ENCODE results near the gene MALAT1.

Gene MALAT1

DNA sequence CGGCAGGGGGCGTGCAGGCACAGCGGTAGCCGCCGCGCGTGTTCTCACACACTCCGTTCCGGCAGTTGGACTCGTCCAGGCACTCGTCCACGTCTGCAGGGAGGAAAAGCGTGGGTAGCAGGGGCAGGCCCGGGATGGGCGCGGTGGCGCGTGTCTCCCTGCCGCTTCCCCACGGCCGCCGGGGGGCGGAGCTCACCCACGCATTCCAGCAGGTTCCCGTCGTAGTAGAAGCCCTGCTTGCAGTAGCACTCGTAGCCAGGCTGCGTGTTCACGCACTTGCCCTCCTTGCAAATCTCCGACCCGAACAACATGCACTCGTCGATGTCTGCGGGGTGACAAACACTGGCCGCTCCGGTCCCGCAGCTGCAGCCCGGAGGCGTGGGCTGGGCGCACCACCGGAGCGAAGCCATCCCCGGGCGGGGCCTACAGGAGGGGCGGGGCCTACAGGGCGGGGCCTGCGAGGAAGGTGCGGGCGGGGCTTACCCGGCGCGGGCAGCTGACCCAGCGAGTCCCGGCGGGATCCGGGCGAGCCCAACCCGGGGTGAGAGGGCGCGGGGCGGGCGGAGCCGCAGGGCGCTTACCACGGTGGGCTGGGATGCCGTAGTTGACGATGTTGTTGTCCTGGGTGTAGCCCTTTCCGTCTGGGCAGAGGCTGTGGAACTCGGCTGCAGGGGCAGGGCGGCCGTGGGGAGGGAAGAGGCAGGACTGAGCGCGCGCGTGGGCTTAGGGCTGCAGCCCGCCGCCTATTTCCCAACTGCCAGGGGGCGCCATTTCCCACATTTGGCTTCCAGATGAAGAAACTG lies 41.6 kb downstream of the MALAT1 start:
- peak; percentile 83 for DNase-seq (ENCODE audit: low read depth)

DNA sequence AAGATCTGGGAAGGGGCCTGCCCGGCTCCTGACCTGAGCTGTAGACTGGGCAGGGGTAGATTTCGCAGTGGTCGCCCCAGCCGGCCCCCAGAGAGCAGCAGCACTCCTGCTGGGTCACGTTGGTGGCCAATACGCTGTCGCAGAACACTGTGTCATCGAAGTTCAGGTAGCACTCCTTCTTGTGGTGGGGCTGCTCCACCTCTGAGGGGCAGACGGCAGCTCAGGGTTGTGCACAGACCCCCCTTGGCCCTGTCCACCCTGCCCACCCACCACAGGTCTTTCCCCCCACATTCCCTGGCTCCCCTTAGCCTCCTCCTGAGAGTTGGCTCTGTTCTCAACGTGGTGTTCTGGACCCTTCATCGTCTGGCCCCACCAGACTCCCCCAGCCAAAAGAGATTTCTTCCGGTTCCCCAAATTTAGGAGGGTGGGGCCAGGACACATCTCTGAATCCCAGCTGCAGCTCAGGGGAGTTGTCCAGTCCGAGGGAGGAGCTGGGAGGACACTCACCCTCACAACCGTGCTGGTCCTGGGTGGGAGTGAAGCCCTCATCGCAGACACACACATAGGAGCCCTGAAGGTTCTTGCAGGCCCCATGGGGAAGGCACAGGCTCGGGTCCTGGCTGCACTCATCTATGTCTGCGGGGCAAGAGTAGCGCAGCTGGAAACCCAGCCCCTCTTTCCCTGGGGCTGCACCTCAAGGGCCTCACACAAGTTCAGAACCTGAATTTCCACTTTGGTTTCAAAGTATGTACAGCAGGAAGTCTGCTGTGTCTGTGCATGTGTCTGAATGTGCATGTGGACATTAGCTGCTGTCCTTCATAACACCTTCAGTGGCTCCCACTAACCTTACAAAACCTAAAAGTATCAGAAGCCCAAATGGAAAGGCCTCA lies 42.5 kb downstream of the MALAT1 start:
- no peak for DNase-seq (ENCODE audit: low read depth)

DNA sequence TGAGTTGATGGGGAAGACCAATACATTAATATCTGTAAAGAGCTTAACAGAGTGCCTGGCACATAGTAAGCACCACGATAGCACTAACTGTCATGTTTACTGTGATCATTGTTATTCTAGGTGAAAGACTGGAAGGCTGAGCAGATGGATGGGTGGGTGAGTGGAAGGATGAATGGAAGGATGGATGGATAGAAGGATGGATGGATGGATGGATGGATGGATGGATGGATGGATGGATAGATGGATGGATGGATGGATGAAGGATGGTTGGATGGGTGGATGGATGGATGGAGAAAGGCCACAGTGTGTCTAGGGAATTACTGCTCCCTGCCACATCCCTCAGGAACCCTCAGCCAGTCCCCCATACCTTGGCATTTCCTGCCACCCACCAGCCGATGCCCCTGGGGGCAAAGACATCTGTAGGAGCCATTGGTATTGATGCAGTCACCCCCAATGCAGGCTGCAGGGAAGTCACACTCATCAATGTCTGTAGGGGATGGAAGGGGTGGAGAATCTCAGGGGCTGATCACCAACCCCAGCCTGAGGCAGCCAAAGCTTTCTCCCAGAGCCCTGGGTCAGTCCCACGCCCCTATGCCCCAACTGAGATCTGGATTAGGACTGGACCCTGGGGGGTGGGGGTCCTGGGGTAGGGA lies 44.0 kb downstream of the MALAT1 start:
- no peak for DNase-seq (ENCODE audit: low read depth)

DNA sequence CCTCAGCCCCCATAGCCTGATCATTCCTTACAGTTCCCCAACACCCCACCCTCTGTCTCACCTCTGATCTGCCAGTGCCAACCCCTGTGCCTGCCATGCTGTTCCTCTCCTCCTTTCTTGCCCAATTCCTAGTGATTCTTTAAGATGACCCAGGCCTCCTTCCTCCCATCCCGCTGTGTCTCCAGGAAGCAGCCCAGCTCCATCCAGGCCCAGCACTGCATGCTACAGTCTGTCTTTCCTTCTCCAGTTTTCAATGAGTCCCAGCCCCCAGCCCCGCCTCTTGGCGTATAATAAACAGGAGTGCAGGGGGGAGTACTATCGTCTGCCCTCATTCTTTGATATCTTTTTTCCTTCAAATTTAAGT lies 47.0 kb downstream of the MALAT1 start:
- DNase-seq (ENCODE audit: low read depth): no peak

DNA sequence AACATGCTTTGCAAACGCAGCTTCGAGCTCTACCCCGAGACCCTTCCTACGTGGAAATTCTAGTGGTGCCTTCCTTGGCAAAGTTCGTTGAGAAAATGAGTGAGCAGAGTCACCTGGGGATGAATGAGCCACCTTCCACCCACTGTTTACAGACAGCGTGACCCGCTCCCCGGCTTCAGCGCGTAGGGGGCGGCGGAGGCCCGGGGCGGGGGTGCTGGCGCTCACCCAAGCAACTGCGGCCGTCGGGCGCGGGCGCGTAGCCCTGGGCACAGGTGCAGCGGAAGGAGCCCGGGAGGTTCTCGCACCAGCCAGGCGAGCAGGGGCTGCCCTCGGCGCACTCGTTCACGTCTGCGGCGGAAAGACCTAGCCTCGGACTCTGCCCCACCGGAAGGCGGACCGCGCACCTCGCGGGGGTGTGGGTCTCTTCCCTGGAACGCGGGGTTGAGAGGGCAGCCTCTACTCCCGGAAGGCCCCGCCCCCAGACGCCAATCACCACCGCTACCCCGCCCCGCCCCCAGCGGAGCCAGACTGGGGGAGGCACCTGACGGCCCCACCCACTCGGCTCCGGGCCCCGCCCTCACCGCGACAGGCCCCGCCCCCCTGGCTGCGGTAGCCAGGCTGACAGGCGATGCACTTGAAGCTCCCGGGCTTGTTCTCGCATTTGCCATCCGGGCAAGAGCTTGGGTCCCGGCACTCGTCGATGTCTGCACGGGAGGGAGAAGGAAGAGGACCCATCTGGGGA lies 47.5 kb downstream of the MALAT1 start:
- peak; percentile 97 for DNase-seq (ENCODE audit: low read depth)

DNA sequence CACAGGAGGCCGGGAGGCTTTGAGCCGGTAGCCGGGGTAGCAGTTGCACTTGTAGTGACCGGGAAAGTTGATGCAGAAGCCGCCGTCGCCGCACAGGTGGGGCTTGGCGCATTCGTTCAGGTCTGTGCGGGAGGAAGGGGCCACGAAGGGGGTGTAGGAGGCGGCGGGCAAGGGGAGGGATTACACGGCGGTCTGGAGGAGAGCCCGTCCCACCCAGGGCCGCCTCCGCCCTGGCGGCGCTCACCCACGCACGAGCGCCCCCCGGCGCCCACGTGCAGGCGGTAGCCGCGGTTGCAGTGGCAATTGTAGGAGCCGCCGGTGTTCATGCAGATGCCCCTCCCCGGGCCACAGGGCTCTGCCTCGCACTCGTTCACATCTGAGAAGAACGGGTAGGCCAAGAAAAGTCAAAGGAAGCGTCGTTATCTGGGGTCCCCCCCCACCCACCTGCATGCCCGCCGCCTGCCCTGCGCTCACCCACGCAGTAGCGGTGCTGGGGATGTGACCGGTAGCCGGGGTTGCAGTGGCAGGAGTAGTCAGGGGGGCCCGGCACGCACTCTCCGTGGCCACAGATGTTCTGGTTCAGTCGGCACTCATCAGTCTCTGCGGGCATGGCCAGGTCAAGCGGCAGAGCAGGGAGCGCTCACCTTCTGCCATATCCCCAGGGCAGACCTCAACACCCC lies 48.7 kb downstream of the MALAT1 start:
- DNase-seq (ENCODE audit: low read depth): no peak

DNA sequence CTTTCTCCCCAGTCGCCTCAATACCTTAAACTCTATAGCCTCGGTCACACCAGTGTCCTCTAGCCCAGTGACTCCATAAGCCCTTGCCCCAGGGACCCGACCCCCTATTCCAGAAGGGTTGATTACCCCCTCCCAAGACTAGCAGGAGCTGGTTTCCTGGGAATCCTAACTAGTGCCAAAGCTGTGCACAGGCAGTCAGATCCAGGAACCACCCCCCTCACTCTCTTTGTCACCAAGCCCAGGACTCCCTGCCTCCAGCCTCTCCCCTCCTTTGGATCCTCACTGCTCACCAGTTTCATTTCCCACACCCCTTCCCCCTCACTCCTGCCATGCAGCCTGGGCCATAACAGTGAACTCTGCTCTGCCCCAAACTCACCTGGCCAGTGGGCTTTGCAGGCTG lies 49.5 kb downstream of the MALAT1 start:
- no peak for DNase-seq (ENCODE audit: low read depth)

DNA sequence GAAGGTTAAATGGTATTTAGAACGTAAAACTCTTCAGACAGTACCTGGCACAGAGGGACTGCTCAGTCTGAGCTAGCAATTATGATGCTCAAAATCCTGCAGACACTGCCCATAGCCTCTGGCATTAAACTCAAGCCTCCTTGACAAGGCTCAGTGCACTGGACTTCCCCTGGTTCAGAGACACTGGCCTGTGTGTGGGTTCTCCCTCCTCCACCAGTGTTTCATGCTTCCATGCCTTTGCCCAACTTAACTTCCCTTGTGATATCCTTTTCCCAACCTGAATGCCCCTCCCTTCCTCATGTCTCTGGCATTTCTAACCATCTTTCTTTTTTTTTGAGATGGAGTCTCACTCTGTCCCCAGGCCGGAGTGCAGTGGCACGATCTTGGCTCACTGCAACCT lies 50.3 kb downstream of the MALAT1 start:
- DNase-seq (ENCODE audit: low read depth): no peak

DNA sequence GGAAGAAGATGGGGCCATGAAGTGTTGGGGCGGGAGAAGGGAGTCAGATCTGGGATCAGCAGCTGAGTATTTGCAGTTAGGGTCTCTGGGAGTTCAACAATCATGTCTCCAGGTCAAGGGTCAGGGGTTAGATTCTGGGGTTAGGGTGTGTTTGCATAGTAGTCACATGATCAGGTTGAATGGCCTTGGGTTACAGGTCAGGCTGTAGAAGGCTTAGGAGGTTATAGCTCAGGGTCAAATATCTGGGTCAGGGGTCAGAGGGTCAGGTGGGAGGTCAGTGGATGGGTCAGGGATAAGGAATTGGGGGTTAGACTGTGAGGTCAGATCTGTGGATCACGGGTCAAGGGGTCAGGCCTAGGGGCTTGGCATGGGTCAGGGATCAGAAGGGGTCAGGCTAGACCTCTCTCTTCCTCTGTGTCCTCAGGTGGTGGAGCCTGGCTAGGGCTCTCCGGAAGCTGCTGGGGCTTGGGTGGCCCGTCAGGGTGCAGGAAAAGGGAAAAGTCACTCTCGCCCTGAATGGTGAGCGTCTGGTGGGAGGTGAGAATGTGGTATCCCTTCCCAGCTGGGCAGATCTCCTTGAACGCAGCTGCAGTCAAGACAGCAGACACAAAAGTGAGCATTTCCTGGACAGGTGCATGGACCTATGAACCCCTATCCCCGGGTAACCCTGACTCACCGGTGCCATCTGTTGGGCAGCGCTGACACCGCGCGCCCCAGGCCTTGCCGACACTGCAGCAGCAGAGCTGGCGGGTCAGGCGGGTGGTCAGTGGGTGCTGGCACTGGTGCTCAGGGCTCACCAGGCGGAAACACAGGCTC lies 52.9 kb downstream of the MALAT1 start:
- no peak for DNase-seq (ENCODE audit: low read depth)

DNA sequence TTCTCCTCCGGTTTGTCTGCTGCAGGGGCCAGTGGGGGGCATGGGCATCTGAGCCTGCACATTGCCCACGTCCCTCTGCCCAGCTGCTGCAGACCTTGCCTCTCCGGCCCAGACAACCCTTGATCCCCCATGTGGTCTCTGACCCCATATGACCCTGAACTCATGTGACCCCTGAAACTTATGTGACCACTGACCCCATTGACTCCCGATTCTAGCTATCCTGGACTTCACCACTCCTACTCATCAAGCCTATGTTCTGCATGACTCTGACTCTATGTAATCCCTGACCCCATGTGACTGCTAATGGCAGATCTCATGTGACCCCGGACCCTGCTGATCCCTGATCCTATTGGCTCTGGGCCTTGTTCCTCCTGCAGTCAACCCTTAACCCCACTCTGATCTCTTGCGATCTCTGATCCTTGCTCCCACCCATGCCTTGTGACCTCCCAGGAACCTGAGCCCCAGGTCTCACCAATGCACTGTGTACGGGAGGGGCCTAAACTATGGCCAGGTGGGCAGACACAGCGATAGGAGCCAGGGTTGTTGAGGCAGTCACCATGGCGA lies 53.6 kb downstream of the MALAT1 start:
- no peak for DNase-seq (ENCODE audit: low read depth)

DNA sequence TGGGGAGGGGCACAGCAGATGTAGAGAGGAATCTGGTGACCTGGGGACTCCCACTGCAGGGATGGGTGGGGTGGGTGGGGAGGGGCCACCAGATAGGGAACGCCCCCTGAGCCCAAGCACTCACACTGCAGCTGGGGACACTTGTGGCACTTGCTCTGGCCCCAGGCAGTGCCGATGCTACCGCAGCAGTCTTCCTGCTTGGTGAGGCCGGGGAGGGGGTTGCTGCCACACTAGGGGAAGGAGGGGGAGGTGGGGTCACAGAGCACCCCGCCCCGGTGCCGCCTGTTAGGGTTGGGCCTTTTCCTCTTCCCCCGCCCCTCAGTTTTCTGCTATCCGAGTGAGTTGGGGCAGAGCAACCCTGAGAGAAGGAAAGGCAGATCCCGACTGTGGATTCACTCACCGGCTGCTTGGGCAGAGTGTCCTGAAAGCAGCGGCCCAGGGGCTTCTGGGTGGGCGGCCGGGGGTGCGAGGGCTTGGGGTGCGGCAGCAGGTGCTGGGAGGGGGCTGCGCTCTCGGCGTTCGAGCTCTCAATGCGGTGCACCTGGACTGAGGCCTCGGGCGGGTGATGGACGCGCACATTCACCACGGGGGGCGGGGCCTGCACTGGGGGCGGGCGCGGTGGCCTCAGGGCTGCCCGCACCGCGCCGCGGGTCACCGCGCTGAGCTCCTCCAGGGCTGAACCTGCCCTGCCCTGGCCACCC lies 54.6 kb downstream of the MALAT1 start:
- DNase-seq (ENCODE audit: low read depth): peak; percentile 46

DNA sequence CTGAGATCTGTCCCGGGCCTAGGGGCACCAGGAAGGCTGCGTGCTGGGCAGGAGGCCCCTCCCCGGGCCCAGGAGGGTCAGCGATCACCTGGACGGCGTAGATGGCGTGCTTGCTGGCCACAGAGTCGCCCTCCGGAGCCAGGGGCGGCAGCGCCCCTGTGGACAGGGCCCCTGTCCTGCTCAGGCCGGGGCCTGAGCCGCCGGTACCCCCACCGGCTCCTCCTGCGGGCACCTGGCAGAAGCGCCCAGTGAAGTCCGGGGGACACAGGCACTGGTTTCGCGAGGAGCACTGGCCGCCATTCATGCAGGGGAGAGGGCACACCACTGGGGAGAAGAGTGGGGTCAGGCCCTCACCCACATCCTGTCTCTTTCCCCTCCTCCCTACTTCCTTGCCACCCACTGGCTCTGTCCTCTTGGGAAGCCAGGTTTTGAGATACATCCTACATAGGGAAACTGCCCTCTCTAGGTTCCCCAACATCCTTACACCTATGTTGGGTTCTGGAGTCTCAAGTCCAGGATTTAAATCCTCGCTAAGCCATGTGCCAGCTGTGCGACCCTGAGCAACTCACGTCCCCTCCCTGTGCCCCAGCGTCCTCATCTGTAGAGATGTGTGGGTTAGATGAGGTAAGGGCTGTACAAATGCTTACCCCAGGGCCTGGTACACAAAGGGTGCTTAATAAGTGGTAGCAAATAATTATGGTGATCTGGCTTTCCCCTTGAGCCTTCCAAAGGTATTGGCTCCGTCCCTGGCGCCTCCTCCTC lies 55.4 kb downstream of the MALAT1 start:
- no peak for DNase-seq (ENCODE audit: low read depth)

DNA sequence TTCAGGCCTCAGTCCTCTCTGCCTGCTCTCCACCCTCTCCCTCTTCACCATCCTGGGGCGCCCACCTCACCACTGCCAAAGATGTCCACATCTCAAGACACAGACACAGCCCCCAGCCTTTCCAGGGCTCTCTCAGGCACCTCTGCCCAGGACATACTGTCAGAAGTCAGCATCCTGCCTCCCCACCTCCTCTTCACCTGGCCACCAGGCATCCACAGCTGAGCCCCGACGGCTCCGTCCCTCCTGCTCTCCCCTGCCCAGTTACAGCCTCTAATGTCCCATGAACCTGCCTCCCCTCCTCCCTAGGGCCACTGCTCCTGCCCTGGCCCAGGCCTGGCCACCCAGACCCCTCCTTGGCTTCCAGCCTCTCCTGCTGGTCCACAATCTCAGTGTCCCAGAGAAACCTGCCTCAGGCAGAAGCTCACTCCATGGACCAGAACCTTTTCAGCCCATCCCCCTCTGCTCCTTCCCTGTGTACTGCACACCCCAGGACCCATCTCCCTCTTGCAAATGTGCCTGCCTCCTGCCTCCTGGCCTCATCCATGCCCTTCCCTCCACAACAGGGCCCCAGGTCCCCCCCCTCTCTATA lies 56.1 kb downstream of the MALAT1 start:
- no peak for DNase-seq (ENCODE audit: low read depth)

DNA sequence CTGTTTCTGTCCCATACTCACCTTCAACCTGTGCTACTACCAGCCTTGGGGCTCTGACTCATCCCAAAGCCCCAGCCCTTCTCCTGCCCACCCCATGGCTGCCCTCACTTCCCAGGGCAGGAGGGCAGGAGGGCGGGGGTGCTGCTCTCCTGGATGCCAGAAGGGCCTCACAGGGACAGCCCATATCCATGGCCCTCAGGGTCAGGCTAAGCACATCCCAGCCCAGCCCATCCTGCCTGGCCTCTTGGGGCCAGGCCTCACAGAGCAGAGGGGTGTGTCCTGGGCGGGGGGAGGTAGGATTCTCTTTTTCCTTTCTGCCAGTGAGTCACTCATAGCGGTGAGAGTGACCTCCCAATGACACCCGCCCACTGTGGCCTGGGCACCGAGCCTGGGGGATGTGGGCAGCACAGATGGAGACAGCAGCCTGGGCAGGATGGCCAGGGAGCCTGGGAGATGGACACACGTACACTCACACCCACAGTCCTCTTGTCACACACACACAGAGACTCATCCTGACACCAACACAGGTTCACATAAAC lies 56.9 kb downstream of the MALAT1 start:
- DNase-seq (ENCODE audit: low read depth): no peak
